Thoracic aorta (tissue), 2 donors: Measurements from ENCODE around the gene IL20. TPM values are rescaled to one million over a fixed set of nuclear protein-coding genes. Genes with fewer than 3 reads are reported as not detected.

Experiments used
- ATAC-seq: fragments of 150-250 bp; one replicate; pipeline ENCODE4 v1.8.0; 2017; ENCODE audit warnings: low read depth; ENCODE audit not compliant: insufficient number of reproducible peaks, low FRiP score
- DNase-seq: peaks from one replicate; pipeline ENCODE4 v3.0.0-alpha.2; 2020; ENCODE audit warnings: low spot score
- H3K27ac ChIP-seq, 2 donors: fragments of 200-600 bp; sonication (generic); 1 replicate in 1 of 2; 2 replicates in 1 of 2; pipeline ENCODE4 v1.5.1; 2016; ENCODE audit warnings: mild to moderate bottlenecking in 2 of 2, moderate library complexity in 2 of 2
- H3K27me3 ChIP-seq: fragments of 200-600 bp; sonication (generic); replicated peaks from 2 replicates; pipeline ENCODE4 v1.6.0; 2016; ENCODE audit warnings: mild to moderate bottlenecking; ENCODE audit not compliant: insufficient read depth
- H3K36me3 ChIP-seq: fragments of 200-600 bp; sonication (generic); one replicate; pipeline ENCODE4 v1.5.1; 2016
- H3K4me1 ChIP-seq, 2 donors: fragments of 200-600 bp; sonication (generic); 1 replicate in 1 of 2; 2 replicates in 1 of 2; pipeline versions ENCODE4 v1.5.1 to v1.6.0; 2016; ENCODE audit warnings: low read depth in 2 of 2, mild to moderate bottlenecking in 1 of 2; ENCODE audit not compliant: control insufficient read depth in 1 of 2
- H3K4me3 ChIP-seq: fragments of 200-600 bp; sonication (generic); 2 replicates; pipeline ENCODE4 v1.5.1; 2016; ENCODE audit warnings: mild to moderate bottlenecking
- H3K9me3 ChIP-seq: fragments of 200-600 bp; sonication (generic); 2 replicates; pipeline ENCODE4 v1.5.1; 2016
- total RNA-seq, 2 donors: library from RNA; depleted of rRNA; stranded (reverse); fragments of >200 nt; gene quantifications; one replicate each; pipeline versions ENCODE4 v1.1.0 to v1.2.3, GENCODE V29; 2016
- TF ChIP-seq, protein P1 (sequence below): fragments of 200-600 bp; sonication (generic); IDR thresholded peaks from one replicate; pipeline ENCODE4 v1.5.1; 2019; ENCODE audit warnings: antibody characterized with exemption

Gene IL20
- total RNA-seq, 2 donors from 2014 or later, result not detected

DNA sequence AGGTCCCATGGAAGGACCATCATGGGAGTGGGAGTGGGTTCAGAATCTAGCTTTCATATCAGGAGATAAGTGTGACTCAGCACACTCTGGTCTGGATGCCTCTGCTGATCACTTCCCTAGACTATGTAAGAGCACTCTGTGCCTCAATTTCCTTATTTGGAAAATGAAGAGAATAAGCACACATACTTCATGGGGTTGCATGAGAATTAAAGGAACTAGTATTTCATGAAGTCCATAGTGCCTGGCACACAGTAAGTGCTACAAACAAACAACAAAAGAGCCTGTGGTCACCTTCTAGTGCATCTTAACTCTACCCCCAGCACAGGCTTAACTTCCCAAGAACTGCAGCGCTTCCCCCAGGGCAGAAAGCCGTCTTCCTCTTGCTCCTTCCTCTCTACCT is 9.6 kb upstream of the IL20 start:
- Histone ChIP-seq H3K9me3 (no peaks in the 10 kb centered on the region), H3K4me3 (no peak overlapping the region), H3K27me3 (no peaks in the 10 kb centered on the region), H3K27ac (no peak overlapping the region), H3K36me3 (no peaks in the 10 kb centered on the region), H3K4me1 (no peaks in the 10 kb centered on the region)
- no peak for ATAC-seq
- TF ChIP-seq, protein P1, sequence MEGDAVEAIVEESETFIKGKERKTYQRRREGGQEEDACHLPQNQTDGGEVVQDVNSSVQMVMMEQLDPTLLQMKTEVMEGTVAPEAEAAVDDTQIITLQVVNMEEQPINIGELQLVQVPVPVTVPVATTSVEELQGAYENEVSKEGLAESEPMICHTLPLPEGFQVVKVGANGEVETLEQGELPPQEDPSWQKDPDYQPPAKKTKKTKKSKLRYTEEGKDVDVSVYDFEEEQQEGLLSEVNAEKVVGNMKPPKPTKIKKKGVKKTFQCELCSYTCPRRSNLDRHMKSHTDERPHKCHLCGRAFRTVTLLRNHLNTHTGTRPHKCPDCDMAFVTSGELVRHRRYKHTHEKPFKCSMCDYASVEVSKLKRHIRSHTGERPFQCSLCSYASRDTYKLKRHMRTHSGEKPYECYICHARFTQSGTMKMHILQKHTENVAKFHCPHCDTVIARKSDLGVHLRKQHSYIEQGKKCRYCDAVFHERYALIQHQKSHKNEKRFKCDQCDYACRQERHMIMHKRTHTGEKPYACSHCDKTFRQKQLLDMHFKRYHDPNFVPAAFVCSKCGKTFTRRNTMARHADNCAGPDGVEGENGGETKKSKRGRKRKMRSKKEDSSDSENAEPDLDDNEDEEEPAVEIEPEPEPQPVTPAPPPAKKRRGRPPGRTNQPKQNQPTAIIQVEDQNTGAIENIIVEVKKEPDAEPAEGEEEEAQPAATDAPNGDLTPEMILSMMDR, result no peak
- no peak for DNase-seq

DNA sequence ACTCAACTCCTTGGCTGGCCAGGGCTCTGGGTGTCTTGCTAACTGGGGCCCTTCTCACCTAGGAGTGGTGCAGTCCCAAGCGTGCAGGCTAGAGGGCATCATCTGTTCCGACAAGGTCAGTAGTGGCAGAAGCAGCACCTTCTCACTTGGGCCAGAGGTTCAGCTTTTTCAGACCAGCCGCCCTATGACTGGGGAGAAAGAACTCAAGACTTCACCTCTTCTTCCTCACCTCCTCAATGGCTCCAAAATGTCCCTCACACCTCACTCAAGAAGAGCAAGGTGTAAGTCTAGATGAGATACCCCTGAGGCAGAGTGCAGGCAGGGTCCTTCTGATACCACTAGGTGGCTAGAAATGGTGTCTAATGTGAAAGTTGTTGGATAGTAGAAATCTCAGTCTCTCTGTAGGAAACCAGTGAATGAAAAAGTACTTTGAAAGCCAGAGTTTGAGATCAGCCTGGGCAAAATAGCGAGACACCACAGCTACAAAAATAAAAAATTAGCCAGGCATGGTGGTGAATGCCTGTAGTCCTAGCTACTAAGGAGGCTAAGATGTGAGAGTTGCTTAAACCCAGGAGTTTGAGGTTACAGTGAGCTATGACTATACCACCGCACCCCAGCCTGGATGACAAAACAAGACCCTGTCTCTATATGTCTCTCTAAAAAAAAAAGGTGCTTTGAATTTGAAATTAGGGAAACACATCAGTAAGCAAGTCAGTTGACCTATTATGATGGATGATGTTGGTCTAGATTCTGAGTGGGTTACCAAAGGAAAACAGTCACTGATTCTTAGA is 8.6 kb upstream of the IL20 start:
- ATAC-seq, result no peak
- H3K4me3 ChIP-seq, result no peak overlapping the region
- no peak for DNase-seq
- no peaks in the 10 kb centered on the region for H3K4me1 ChIP-seq
- no peaks in the 10 kb centered on the region for H3K36me3 ChIP-seq
- H3K9me3 ChIP-seq, result no peaks in the 10 kb centered on the region
- H3K27me3 ChIP-seq, result no peaks in the 10 kb centered on the region
- no peak overlapping the region for H3K27ac ChIP-seq
- TF ChIP-seq, protein P1, result no peak

DNA sequence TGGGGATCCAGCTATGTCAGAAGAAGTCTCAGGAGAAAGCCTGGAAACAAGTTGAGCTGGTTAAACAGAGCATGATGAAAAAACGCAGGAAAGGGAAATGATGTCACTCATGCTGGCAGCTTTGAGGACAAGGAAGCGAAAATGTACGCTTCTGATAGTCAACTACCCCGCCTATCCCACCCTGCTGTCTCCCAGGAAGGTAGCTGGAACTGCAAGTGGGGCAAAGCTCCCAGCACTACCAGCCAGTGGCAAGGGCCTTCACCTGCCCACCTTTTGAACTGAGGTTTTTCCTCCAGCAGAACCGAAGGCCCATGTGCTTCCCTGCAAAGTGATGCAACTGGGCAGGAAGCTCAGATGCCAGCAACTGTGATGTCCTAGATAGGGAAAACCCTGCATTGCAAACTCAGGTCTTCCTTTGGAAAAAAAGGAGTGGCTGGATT is 6.3 kb upstream of the IL20 start:
- H3K27me3 ChIP-seq, result no peaks in the 10 kb centered on the region
- no peak for ATAC-seq
- no peaks in the 10 kb centered on the region for H3K4me1 ChIP-seq
- H3K9me3 ChIP-seq, result no peaks in the 10 kb centered on the region
- no peaks in the 10 kb centered on the region for H3K36me3 ChIP-seq
- TF ChIP-seq, protein P1, result no peak
- peak overlapping the region; percentile 16 for H3K4me3 ChIP-seq
- H3K27ac ChIP-seq, result no peak overlapping the region
- DNase-seq, result no peak

DNA sequence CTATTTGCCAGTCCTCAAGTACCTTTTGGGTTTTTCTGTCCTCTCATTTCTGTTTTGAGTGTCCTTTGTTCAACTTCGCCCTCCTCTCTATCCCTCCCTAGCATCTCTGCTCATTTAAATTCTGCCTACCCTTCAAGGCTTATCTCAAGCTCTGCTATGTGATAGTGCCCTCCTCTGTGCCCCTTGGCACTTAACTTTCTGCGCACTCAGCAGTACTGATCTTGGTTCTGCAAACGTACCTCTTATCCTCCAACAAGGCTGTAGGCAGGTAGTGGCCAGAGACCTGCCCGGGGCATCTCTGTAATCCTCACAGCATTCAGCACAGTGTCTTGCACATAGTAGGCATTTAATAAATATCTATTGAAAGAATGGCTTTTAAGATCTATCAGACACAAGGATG is 5.3 kb upstream of the IL20 start:
- no peaks in the 10 kb centered on the region for H3K27me3 ChIP-seq
- no peaks in the 10 kb centered on the region for H3K36me3 ChIP-seq
- no peak for ATAC-seq
- no peaks in the 10 kb centered on the region for H3K4me1 ChIP-seq
- no peak overlapping the region for H3K27ac ChIP-seq
- no peak for DNase-seq
- TF ChIP-seq, protein P1, result no peak
- H3K4me3 ChIP-seq, result no peak overlapping the region
- H3K9me3 ChIP-seq, result no peaks in the 10 kb centered on the region

DNA sequence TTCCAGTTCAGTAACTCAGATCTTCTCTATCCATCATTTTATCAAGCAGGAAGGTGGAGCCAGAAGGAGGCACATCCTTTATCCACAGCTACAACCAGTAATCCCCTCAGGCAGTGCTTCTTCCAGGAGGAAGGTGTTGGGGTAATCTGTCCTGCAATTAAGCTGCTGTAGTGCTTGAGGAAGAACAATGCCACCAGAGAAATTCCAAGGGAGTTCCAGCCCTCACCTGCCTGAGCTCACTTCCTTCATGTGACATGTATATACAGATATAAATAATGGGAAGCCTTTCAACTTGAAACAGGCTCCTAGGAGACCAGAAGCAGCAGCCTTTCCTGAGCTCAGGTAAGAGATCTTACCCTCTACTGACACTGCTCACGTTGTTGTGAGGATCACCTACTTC is 2.2 kb upstream of the IL20 start:
- DNase-seq (no peak), ATAC-seq (no peak)
- TF ChIP-seq, protein P1, result no peak
- Histone ChIP-seq H3K27me3 (no peaks in the 10 kb centered on the region), H3K4me3 (no peak overlapping the region), H3K4me1 (no peaks in the 10 kb centered on the region), H3K27ac (no peak overlapping the region), H3K9me3 (no peaks in the 10 kb centered on the region), H3K36me3 (no peaks in the 10 kb centered on the region)
